ENCODE results near the gene DOLK.

Gene DOLK

DNA sequence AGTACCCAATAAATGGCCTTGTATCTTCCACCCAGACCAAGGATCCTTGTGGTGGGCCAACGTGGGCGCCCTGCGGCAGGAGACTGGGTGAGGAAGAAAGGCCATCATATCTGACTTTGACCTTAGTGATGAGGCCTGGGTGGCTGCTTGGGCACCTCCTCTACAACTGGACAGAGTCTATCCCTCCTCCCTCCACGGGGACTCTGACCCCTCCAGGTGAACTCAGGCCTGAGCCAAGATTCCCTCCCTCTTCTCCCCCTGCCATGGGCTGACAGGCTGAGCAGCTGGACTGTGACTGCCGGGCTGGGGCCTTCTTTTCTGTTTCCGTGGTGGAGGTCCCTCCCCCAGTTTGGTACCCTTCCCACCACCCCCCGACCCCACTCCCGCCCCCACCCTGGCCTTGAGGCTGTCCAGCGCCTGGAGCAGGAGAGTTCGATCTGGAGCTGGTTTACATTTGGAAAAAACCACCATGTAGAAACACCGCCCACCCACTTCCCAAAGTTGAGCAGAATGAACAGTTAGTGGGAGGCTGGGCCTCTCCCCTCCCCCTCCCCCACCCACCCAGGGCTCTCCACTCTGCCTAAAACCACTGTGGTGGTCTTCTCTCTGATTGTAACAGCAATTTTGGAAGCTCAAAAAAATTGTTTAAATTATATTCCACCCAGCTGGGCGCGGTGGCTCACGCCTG lies 27.9 kb downstream of the DOLK start:
- no peak overlapping the region for H3K4me3 ChIP-seq (ENCODE audit: low read depth, low read length)
- no peak for DNase-seq (ENCODE audit: low read depth)
- TF ChIP-seq, protein P1, sequence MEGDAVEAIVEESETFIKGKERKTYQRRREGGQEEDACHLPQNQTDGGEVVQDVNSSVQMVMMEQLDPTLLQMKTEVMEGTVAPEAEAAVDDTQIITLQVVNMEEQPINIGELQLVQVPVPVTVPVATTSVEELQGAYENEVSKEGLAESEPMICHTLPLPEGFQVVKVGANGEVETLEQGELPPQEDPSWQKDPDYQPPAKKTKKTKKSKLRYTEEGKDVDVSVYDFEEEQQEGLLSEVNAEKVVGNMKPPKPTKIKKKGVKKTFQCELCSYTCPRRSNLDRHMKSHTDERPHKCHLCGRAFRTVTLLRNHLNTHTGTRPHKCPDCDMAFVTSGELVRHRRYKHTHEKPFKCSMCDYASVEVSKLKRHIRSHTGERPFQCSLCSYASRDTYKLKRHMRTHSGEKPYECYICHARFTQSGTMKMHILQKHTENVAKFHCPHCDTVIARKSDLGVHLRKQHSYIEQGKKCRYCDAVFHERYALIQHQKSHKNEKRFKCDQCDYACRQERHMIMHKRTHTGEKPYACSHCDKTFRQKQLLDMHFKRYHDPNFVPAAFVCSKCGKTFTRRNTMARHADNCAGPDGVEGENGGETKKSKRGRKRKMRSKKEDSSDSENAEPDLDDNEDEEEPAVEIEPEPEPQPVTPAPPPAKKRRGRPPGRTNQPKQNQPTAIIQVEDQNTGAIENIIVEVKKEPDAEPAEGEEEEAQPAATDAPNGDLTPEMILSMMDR (IDR thresholded peaks at IDR 0.05; ENCODE audit: low read depth, low read length, missing control alignments) = no peak

DNA sequence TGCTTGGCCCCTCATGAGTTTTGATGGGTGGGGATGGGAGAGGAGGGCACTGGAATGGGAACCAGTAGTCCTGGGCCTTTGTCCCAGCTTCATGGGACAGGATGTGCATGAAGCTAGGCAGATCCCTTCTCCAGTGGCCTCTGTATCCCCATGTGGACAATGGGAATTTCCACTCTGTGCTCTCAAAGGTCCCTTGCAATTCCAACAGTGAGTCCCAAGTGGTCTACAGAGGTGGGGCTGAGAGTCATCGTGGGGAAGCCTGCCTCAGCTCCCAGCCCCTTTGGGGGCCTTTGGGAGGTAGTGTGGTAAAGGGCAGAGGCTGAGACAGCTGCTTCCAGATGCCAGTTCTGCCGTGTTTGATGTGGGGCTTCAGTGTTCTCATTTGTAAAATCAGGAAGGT lies 28.5 kb downstream of the DOLK start:
- DNase-seq (ENCODE audit: low read depth) = no peak
- TF ChIP-seq, protein P1 (IDR thresholded peaks at IDR 0.05; ENCODE audit: low read depth, low read length, missing control alignments) = no peak
- no peak overlapping the region for H3K4me3 ChIP-seq (ENCODE audit: low read depth, low read length)

DNA sequence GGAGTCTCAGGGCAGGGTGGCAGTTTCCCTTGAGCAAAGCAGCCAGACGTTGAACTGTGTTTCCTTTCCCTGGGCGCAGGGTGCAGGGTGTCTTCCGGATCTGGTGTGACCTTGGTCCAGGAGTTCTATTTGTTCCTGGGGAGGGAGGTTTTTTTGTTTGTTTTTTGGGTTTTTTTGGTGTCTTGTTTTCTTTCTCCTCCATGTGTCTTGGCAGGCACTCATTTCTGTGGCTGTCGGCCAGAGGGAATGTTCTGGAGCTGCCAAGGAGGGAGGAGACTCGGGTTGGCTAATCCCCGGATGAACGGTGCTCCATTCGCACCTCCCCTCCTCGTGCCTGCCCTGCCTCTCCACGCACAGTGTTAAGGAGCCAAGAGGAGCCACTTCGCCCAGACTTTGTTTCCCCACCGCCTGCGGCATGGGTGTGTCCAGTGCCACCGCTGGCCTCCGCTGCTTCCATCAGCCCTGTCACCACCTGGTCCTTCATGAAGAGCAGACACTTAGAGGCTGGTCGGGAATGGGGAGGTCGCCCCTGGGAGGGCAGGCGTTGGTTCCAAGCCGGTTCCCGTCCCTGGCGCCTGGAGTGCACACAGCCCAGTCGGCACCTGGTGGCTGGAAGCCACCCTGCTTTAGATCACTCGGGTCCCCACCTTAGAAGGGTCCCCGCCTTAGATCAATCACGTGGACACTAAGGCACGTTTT lies 30.1 kb downstream of the DOLK start:
- TF ChIP-seq, protein P1 (IDR thresholded peaks at IDR 0.05; ENCODE audit: low read depth, low read length, missing control alignments) = no peak
- no peak for DNase-seq (ENCODE audit: low read depth)
- no peak overlapping the region for H3K4me3 ChIP-seq (ENCODE audit: low read depth, low read length)

DNA sequence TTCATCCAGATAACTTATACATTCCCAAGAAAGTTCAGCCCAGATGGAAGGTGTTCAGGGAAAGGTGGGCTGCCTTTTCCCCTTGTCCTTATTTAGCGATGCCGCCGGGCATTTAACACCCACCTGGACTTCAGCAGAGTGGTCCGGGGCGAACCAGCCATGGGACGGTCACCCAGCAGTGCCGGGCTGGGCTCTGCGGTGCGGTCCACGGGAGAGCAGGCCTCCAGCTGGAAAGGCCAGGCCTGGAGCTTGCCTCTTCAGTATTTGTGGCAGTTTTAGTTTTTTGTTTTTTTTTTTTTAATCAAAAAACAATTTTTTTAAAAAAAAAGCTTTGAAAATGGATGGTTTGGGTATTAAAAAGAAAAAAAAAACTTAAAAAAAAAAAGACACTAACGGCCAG lies 30.7 kb downstream of the DOLK start:
- DNase-seq (ENCODE audit: low read depth) = no peak
- TF ChIP-seq, protein P1 (IDR thresholded peaks at IDR 0.05; ENCODE audit: low read depth, low read length, missing control alignments) = no peak
- H3K4me3 ChIP-seq (ENCODE audit: low read depth, low read length) = no peak overlapping the region

DNA sequence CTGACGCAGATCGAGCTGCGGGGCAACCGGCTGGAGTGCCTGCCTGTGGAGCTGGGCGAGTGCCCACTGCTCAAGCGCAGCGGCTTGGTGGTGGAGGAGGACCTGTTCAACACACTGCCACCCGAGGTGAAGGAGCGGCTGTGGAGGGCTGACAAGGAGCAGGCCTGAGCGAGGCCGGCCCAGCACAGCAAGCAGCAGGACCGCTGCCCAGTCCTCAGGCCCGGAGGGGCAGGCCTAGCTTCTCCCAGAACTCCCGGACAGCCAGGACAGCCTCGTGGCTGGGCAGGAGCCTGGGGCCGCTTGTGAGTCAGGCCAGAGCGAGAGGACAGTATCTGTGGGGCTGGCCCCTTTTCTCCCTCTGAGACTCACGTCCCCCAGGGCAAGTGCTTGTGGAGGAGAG lies 31.2 kb downstream of the DOLK start:
- H3K4me3 ChIP-seq (ENCODE audit: low read depth, low read length) = no peak overlapping the region

DNA sequence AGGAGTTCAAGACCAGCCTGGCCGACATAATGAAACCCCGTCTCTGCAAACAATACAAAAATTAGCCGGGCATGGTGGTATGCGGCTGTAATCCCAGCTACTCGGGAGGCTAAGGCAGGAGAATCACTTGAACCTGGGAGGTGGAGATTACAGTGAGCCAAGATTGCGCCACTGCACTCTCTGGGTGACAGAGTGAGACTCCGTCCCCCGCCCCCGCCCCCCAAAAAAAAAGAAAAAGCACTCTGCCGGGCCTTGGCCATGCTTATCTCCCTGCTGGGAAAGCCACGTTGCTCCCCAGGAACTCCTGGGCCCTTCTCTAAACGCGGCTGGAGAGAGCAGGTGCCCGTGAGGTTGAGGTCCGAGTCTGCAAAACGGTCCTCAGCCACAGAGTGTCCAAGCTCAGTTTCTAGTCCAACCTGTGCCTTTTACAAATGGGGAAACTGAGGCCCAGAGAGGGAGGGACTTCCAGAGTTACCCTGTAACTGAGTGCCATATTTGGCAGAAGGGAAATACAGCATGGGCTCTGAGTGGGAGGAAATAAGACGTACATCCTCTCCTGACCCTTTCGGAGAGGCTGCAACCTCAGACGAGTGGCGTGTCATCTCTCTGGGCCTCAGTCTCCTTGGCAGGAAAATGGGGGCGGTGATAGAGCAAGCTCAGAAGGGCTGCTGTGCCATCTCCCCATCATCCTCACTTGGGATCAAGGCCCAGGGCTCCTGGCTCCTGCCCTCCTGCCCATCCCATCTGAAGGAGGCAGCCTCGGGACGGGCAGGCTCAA lies 33.2 kb downstream of the DOLK start:
- no peak overlapping the region for H3K4me3 ChIP-seq (ENCODE audit: low read depth, low read length)
- DNase-seq (ENCODE audit: low read depth) = no peak
- TF ChIP-seq, protein P1 (IDR thresholded peaks at IDR 0.05; ENCODE audit: low read depth, low read length, missing control alignments) = no peak

More for the DNA sequence above, 31.2 kb downstream of the DOLK start:
- TF ChIP-seq, protein P1 (IDR thresholded peaks at IDR 0.05; ENCODE audit: low read depth, low read length, missing control alignments) = no peak
- DNase-seq (ENCODE audit: low read depth) = no peak
